Measurements from ENCODE around the gene CFAP410.
"Not testable (repeated sequence)": the region's sequence is repeated elsewhere in the genome, so short reads cannot be mapped to it uniquely, and the experiment has no call there.

Gene CFAP410

DNA sequence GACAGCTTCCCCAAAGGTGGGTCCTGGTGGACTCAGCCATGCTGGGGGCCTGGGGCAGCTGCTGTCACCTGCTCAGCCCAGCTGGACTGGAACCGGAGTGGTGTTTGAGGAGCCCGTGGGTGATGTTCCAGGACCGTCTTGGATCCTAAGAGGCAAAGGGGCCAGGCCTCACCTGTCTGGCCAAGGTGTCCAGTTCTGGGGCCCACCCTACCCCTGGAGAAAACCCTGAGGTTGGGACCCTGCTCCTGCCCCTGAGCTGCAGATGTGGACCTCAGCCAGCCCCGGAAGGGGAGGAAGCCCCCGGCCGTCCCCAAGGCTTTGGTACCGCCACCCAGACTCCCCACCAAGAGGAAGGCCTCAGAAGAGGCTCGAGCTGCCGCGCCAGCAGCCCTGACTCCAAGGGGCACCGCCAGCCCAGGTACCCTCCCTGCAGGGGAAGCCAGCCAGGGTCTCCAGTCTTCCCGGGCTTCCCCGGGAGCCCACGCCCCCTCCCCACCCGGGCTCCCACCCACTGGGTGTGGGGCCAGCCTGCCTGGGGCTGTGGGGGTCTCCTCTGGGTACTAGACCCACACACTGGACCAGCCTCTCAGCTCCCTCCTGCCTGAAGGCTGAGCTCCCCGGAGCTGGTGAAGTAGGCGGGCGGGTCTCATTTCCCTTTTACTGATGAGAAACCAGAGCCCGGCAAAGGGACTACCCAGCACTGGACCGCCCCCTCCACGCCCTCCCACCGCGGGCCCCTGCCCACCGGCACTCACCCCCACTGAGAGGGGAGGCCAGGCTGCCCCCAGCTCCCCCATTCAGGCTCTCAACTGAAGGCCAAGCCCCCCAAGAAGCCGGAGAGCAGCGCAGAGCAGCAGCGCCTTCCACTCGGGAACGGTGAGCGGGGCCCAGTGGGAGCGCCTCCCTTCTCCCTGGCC lies 52.2 kb downstream of the CFAP410 start:
- no peaks in the 10 kb centered on the region for H3K9me3 ChIP-seq (ENCODE audit: control insufficient read depth in 5 of 5, low read length in 5 of 5)
- peaks cover 6 to 23% (median 17%) of the 10 kb centered on the region in 5 donors for H3K27me3 ChIP-seq (ENCODE audit: control insufficient read depth in 5 of 5, insufficient read depth in 4 of 5, low read length in 5 of 5)
- H3K36me3 ChIP-seq (ENCODE audit: control insufficient read depth in 5 of 5, insufficient read depth in 5 of 5, low read length in 5 of 5), result no peaks in the 10 kb centered on the region
- no peak overlapping the region for H3K9ac ChIP-seq (ENCODE audit: low read length in 5 of 5)
- H3K27ac ChIP-seq (ENCODE audit: low read depth, low read length), result no peak overlapping the region
- H3K4me1 ChIP-seq (ENCODE audit: control insufficient read depth in 5 of 5, insufficient read depth in 5 of 5, low read length in 5 of 5), result peaks cover 0 to 7% (median 0%) of the 10 kb centered on the region in 5 donors
- H3K4me3 ChIP-seq (ENCODE audit: low read depth in 1 of 5, low read length in 5 of 5), result no peak overlapping the region

DNA sequence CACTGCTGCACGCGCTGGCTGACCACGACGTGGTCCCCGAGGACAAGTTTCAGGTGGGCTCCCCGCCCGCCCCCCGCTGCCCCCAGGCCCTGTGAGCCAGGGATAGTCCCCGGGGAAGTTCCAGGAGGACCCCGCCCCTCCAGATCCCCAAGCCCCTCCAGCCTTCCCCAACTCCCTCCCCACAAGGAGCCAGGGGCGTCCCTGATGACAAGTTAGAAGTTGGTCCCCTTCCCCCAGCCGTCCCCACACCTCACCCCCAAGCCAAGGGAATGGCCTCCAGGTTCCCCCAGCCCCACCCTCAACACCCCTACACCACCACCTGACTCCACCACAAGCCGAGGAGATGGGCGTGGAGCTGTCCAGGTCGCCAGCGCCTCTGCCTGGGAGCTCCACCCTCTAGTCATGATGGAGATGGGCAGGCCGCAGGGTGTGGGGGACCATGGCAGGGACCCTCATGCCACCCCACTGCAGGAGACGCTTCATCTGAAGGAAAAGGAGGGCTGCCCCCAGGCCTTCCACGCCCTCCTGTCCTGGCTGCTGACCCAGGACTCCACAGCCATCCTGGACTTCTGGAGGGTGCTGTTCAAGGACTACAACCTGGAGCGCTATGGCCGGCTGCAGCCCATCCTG lies 53.0 kb downstream of the CFAP410 start:
- H3K36me3 ChIP-seq (ENCODE audit: control insufficient read depth in 5 of 5, insufficient read depth in 5 of 5, low read length in 5 of 5), result no peaks in the 10 kb centered on the region
- H3K4me1 ChIP-seq (ENCODE audit: control insufficient read depth in 5 of 5, insufficient read depth in 5 of 5, low read length in 5 of 5), result peaks cover 0 to 7% (median 0%) of the 10 kb centered on the region in 5 donors
- H3K9me3 ChIP-seq (ENCODE audit: control insufficient read depth in 5 of 5, low read length in 5 of 5), result no peaks in the 10 kb centered on the region
- H3K4me3 ChIP-seq (ENCODE audit: low read depth in 1 of 5, low read length in 5 of 5), result no peak overlapping the region
- no peak overlapping the region for H3K27ac ChIP-seq (ENCODE audit: low read depth, low read length)
- no peak overlapping the region for H3K9ac ChIP-seq (ENCODE audit: low read length in 5 of 5)
- peaks cover 6 to 23% (median 17%) of the 10 kb centered on the region in 5 donors for H3K27me3 ChIP-seq (ENCODE audit: control insufficient read depth in 5 of 5, insufficient read depth in 4 of 5, low read length in 5 of 5)

DNA sequence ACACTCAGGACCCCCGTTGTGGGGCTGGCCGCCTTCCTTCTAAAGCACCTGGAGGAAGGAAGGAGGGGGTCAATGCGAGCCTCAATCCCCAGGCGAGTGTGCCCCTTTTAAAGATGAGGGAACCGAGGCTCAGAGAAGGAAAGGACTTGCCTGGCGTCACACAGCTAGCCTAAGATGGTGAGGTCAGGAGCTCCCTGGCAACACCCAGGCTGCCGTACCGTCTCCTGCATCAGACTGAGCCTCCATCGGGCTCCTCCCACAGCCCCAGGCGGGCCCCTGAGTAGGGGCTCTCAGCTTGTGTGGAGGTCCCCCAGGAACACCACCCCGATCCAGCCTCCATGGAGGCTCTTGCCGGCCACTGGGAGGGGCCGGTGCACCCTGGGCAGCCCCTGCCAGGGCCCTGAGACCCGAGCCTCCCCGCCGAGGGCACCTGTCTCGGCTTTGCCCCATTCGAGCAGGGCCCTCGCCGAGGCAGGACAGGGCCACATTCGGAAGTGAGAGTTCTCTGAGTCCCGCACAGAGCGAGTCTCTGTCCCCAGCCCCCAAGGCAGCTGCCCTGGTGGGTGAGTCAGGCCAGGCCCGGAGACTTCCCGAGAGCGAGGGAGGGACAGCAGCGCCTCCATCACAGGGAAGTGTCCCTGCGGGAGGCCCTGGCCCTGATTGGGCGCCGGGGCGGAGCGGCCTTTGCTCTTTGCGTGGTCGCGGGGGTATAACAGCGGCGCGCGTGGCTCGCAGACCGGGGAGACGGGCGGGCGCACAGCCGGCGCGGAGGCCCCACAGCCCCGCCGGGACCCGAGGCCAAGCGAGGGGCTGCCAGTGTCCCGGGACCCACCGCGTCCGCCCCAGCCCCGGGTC lies 53.8 kb downstream of the CFAP410 start, which contains the start of gene AIRE:
AIRE (plus strand) TSS at position 739 of the 855 bp plus-strand sequence. CDS start 131 bp downstream, outside the sequence.
- no peak within 1 kb of the TSS for H3K4me3 ChIP-seq (ENCODE audit: low read depth in 1 of 5, low read length in 5 of 5)
- no peak within 1 kb of the TSS for H3K27ac ChIP-seq (ENCODE audit: low read depth, low read length)
- peaks cover 0 to 7% (median 0%) of the 10 kb centered on the region in 5 donors for H3K4me1 ChIP-seq (ENCODE audit: control insufficient read depth in 5 of 5, insufficient read depth in 5 of 5, low read length in 5 of 5)
- H3K27me3 ChIP-seq (ENCODE audit: control insufficient read depth in 5 of 5, insufficient read depth in 4 of 5, low read length in 5 of 5), result peaks cover 6 to 23% (median 17%) of the 10 kb centered on the region in 5 donors
- H3K36me3 ChIP-seq (ENCODE audit: control insufficient read depth in 5 of 5, insufficient read depth in 5 of 5, low read length in 5 of 5), result no peaks in the 10 kb centered on the region
- H3K9ac ChIP-seq (ENCODE audit: low read length in 5 of 5), result no peak within 1 kb of the TSS
- no peaks in the 10 kb centered on the region for H3K9me3 ChIP-seq (ENCODE audit: control insufficient read depth in 5 of 5, low read length in 5 of 5)

DNA sequence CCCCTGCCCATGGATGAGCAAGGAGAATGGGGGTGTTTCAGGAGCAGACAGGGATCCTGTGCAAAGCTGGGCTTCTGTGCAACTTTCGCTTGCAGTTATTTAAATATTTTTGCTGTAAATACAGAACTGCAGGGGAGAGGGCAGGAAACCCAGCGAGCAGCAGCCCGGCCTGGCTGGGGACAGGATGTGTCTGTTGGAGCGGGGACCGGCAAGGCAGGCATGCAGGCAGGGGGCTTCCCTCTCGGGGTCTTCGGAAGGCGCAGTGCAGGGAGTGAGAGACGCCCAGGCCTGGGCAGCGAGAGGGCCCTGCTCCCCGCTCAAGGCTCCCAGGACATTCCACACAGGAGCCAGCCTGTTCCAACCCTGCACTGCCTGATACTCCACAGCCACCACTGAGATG lies 55.2 kb downstream of the CFAP410 start:
- peaks cover 0 to 7% (median 0%) of the 10 kb centered on the region in 5 donors for H3K4me1 ChIP-seq (ENCODE audit: control insufficient read depth in 5 of 5, insufficient read depth in 5 of 5, low read length in 5 of 5)
- no peaks in the 10 kb centered on the region for H3K9me3 ChIP-seq (ENCODE audit: control insufficient read depth in 5 of 5, low read length in 5 of 5)
- H3K36me3 ChIP-seq (ENCODE audit: control insufficient read depth in 5 of 5, insufficient read depth in 5 of 5, low read length in 5 of 5), result no peaks in the 10 kb centered on the region
- H3K9ac ChIP-seq (ENCODE audit: low read length in 5 of 5), result no peak overlapping the region
- H3K4me3 ChIP-seq (ENCODE audit: low read depth in 1 of 5, low read length in 5 of 5), result no peak overlapping the region
- H3K27ac ChIP-seq (ENCODE audit: low read depth, low read length), result no peak overlapping the region
- peaks cover 6 to 23% (median 17%) of the 10 kb centered on the region in 5 donors for H3K27me3 ChIP-seq (ENCODE audit: control insufficient read depth in 5 of 5, insufficient read depth in 4 of 5, low read length in 5 of 5)

DNA sequence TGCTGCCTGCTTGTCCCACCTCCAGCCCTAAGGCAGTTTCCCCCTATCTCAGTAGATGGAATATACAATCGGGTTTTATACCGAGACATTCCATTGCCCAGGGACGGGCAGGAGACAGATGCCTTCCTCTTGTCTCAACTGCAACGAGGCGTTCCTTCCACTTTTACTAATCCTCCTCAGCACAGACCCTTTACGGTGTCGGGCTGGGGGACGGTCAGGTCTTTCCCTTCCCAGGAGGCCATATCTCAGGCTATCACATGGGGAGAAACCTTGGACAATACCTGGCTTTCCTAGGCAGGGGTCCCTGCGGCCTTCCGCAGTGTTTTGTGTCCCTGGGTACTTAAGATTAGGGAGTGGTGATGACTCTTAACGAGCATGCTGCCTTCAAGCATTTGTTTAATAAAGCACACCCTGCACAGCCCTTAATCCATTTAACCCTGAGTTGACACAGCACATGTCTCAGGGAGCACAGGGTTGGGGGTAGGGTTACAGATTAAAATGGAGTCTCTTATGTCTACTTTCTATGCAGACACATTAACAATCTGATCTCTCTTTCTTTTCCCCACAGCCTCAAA lies 55.9 kb downstream of the CFAP410 start:
- peaks cover 6 to 23% (median 17%) of the 10 kb centered on the region in 5 donors for H3K27me3 ChIP-seq (ENCODE audit: control insufficient read depth in 5 of 5, insufficient read depth in 4 of 5, low read length in 5 of 5)
- not testable (repeated sequence) for H3K27ac ChIP-seq (ENCODE audit: low read depth, low read length); H3K9me3 ChIP-seq (ENCODE audit: control insufficient read depth in 5 of 5, low read length in 5 of 5); H3K4me3 ChIP-seq (ENCODE audit: low read depth in 1 of 5, low read length in 5 of 5); H3K4me1 ChIP-seq (ENCODE audit: control insufficient read depth in 5 of 5, insufficient read depth in 5 of 5, low read length in 5 of 5); H3K9ac ChIP-seq (ENCODE audit: low read length in 5 of 5); H3K36me3 ChIP-seq (ENCODE audit: control insufficient read depth in 5 of 5, insufficient read depth in 5 of 5, low read length in 5 of 5)

DNA sequence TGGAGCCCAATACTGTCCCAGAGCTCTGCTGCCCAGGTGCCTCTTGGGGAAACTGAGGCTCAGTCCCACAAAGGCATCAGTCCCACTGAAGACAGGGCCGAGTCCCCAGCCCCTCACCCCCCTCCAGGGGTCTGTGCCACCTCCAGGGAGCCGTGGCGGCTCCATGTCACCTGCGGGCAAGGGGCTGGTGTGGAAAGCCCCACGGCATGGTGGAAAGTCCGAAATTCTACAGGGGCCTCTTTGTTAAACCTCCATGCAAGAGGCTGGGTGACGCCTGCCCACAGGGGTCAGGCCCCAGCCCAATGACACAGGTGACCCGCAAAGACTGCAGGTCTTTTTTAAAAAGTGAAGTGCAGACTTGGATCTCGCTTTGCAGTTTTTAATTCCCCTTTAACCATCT lies 56.8 kb downstream of the CFAP410 start:
- Histone ChIP-seq H3K4me1 (ENCODE audit: control insufficient read depth in 5 of 5, insufficient read depth in 5 of 5, low read length in 5 of 5) (peaks cover 0 to 7% (median 0%) of the 10 kb centered on the region in 5 donors), H3K9me3 (ENCODE audit: control insufficient read depth in 5 of 5, low read length in 5 of 5) (no peaks in the 10 kb centered on the region), H3K9ac (ENCODE audit: low read length in 5 of 5) (peak overlapping the region in 1 of 5 donors; percentile 3), H3K4me3 (ENCODE audit: low read depth in 1 of 5, low read length in 5 of 5) (no peak overlapping the region), H3K36me3 (ENCODE audit: control insufficient read depth in 5 of 5, insufficient read depth in 5 of 5, low read length in 5 of 5) (no peaks in the 10 kb centered on the region), H3K27me3 (ENCODE audit: control insufficient read depth in 5 of 5, insufficient read depth in 4 of 5, low read length in 5 of 5) (peaks cover 6 to 18% (median 12%) of the 10 kb centered on the region in 5 donors), H3K27ac (ENCODE audit: low read depth, low read length) (no peak overlapping the region)

DNA sequence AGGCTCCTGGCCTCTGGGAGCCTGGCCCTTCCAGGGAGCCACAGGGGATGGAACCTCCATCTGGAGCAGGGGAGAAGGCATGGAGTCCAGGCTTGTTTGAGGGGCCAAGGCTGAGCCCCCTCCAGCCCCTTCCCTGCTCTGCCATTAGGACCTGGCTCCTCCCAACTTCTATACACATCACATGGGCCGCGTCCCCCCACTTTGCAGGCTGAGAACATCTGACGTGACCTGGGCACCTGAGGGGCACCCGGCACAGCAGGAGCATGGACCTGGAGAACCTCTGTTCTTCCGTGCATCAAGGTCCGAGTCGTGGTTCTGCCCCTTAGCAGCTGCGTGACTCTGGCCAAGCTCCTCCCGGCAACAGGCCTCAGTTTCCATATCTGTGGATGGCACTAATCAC lies 57.4 kb downstream of the CFAP410 start:
- H3K9ac ChIP-seq (ENCODE audit: low read length in 5 of 5), result no peak overlapping the region
- H3K9me3 ChIP-seq (ENCODE audit: control insufficient read depth in 5 of 5, low read length in 5 of 5), result no peaks in the 10 kb centered on the region
- no peak overlapping the region for H3K4me3 ChIP-seq (ENCODE audit: low read depth in 1 of 5, low read length in 5 of 5)
- H3K27ac ChIP-seq (ENCODE audit: low read depth, low read length), result no peak overlapping the region
- H3K4me1 ChIP-seq (ENCODE audit: control insufficient read depth in 5 of 5, insufficient read depth in 5 of 5, low read length in 5 of 5), result peaks cover 0 to 7% (median 0%) of the 10 kb centered on the region in 5 donors
- no peaks in the 10 kb centered on the region for H3K36me3 ChIP-seq (ENCODE audit: control insufficient read depth in 5 of 5, insufficient read depth in 5 of 5, low read length in 5 of 5)
- H3K27me3 ChIP-seq (ENCODE audit: control insufficient read depth in 5 of 5, insufficient read depth in 4 of 5, low read length in 5 of 5), result peaks cover 6 to 14% (median 7%) of the 10 kb centered on the region in 5 donors

DNA sequence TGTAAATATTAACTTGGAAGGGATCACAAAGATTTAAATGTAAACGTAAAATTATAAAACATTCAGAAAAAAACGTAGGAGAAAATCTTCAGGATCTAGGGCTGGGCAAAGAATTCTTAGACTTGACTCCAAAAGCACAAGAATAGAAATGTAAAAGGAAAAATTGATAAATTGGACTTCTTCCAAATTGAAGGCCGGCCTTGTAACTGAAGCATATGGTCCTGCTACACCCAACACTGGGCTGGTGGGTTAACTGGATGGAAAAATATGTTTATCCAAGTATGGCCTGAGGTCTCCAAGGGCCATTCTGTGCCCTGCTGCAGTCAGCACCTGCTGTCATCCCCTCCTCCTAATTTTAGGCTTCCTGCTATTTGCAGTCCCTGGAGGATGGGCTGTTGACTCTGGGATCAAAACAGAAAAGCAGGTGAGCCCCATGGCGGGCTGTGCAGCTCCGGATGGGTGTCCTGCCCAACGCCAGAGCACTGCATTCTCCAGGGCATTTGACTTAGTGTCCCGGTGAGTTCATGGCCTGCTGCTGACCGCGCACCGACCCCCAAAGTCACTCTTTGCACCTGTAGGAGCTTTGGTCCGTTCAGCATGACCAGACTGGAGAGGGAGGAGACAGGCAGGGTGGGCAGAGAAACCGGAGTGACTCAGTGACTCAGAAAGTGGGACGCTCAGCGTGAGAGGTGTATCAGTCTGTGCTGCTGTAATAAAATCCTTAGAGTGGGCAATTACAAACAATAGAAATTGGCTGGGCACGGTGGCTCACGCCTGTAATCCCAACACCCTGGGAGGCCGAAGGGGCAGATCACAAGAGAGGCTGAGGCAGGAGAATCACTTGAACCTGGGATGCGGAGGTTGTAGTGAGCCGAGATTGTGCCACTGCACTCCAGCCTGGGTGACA lies 59.6 kb downstream of the CFAP410 start:
- H3K27ac ChIP-seq (ENCODE audit: low read depth, low read length), result no peak overlapping the region
- no peaks in the 10 kb centered on the region for H3K4me1 ChIP-seq (ENCODE audit: control insufficient read depth in 5 of 5, insufficient read depth in 5 of 5, low read length in 5 of 5)
- H3K27me3 ChIP-seq (ENCODE audit: control insufficient read depth in 5 of 5, insufficient read depth in 4 of 5, low read length in 5 of 5), result peaks cover 0 to 2% (median 0%) of the 10 kb centered on the region in 5 donors
- no peak overlapping the region for H3K9ac ChIP-seq (ENCODE audit: low read length in 5 of 5)
- no peak overlapping the region for H3K4me3 ChIP-seq (ENCODE audit: low read depth in 1 of 5, low read length in 5 of 5)
- H3K9me3 ChIP-seq (ENCODE audit: control insufficient read depth in 5 of 5, low read length in 5 of 5), result no peaks in the 10 kb centered on the region
- no peaks in the 10 kb centered on the region for H3K36me3 ChIP-seq (ENCODE audit: control insufficient read depth in 5 of 5, insufficient read depth in 5 of 5, low read length in 5 of 5)
